ENCODE results near the gene SPIRE1. TPM values are rescaled to one million over a fixed set of nuclear protein-coding genes. Genes with fewer than 3 reads are reported as not detected.

Gene SPIRE1
- total RNA-seq, 2 donors from 2014 or later: 21.9 to 23.6 TPM

- intact Hi-C loops (cut with DNase I): loop anchor here (5.0 to 10.0 kb wide), 4 partner anchors 44 to 384 kb away; partner anchors contain the start of genes CEP76, PRELID3A and PSMG2
- Histone ChIP-seq H3K27ac (peak overlapping the region; percentile 93 to 97), H3K4me1 (replicated peaks) (no peaks in the 10 kb centered on the region), H3K36me3 (no peaks in the 10 kb centered on the region), H3K9me3 (no peaks in the 10 kb centered on the region), H3K4me3 (peak overlapping the region; percentile 83 to 84), H3K27me3 (replicated peaks; ENCODE audit: insufficient read depth) (no peaks in the 10 kb centered on the region)
- peak; percentile 10 for DNase-seq (ENCODE audit: low spot score)
- TF ChIP-seq POLR2AphosphoS5 (IDR thresholded peaks at IDR 0.05): no peak
- no peak for TF ChIP-seq CTCF (IDR thresholded peaks at IDR 0.05)
- TF ChIP-seq POLR2A (IDR thresholded peaks at IDR 0.05): no peak
- WGBS: 15% methylated on average over 41 of the region's 42 CpGs
Observed at GRCh38 chr18:12658426-12659138, 675 bp upstream of the SPIRE1 start.

- 1% methylated on average over 38 of the region's 89 CpGs for WGBS
- peak overlapping the region; percentile 93 to 97 for H3K27ac ChIP-seq
- intact Hi-C loops (cut with DNase I): loop anchor here (5.0 to 10.0 kb wide), 4 partner anchors 45 to 382 kb away; partner anchors contain the start of genes CEP76, PRELID3A and PSMG2
- H3K36me3 ChIP-seq: no peaks in the 10 kb centered on the region
- peak overlapping the region; percentile 83 to 84 for H3K4me3 ChIP-seq
- TF ChIP-seq POLR2A (IDR thresholded peaks at IDR 0.05) (peak; percentile 47), CTCF (IDR thresholded peaks at IDR 0.05) (no peak)
- no peaks in the 10 kb centered on the region for H3K4me1 ChIP-seq (replicated peaks)
- H3K27me3 ChIP-seq (replicated peaks; ENCODE audit: insufficient read depth): no peaks in the 10 kb centered on the region
- DNase-seq (ENCODE audit: low spot score): peak; percentile 28
- H3K9me3 ChIP-seq: no peaks in the 10 kb centered on the region
Observed at GRCh38 chr18:12656938-12657683, 796 bp downstream of the SPIRE1 start.

GRCh38 chr18:12656605-12656937, 1.3 kb downstream of the SPIRE1 start:
- Histone ChIP-seq H3K9me3 (no peaks in the 10 kb centered on the region), H3K4me1 (replicated peaks) (no peaks in the 10 kb centered on the region), H3K27me3 (replicated peaks; ENCODE audit: insufficient read depth) (no peaks in the 10 kb centered on the region), H3K4me3 (peak overlapping the region; percentile 83 to 84), H3K27ac (peak overlapping the region; percentile 93 to 97), H3K36me3 (no peaks in the 10 kb centered on the region)
- intact Hi-C loops (cut with DNase I): loop anchor here (5.0 to 10.0 kb wide), 4 partner anchors 46 to 382 kb away; partner anchors contain the start of genes CEP76, PRELID3A and PSMG2
- no peak for DNase-seq (ENCODE audit: low spot score)
- WGBS: 7% methylated on average over 3 of the region's 3 CpGs
- TF ChIP-seq POLR2A (IDR thresholded peaks at IDR 0.05) (no peak), POLR2AphosphoS5 (IDR thresholded peaks at IDR 0.05) (no peak), CTCF (IDR thresholded peaks at IDR 0.05) (no peak)

- DNase-seq (ENCODE audit: low spot score): no peak
- 86% methylated on average over 1 of the region's 1 CpG for WGBS
- Histone ChIP-seq H3K27me3 (replicated peaks; ENCODE audit: insufficient read depth) (no peaks in the 10 kb centered on the region), H3K4me3 (no peak overlapping the region), H3K4me1 (replicated peaks) (no peaks in the 10 kb centered on the region), H3K36me3 (no peaks in the 10 kb centered on the region), H3K9me3 (no peaks in the 10 kb centered on the region), H3K27ac (no peak overlapping the region)
- intact Hi-C loops (cut with DNase I): loop anchor here (5.0 to 10.0 kb wide), 4 partner anchors 47 to 380 kb away; partner anchors contain the start of genes CEP76, PRELID3A and PSMG2
- TF ChIP-seq CTCF (IDR thresholded peaks at IDR 0.05) (no peak), POLR2A (IDR thresholded peaks at IDR 0.05) (no peak), POLR2AphosphoS5 (IDR thresholded peaks at IDR 0.05) (no peak)
Observed at GRCh38 chr18:12654971-12655370, 2.9 kb downstream of the SPIRE1 start.

Measured in prostate gland (tissue), 2 donors.